ENCODE measurements around the gene TLE5. TPM values are rescaled to one million over a fixed set of nuclear protein-coding genes. Genes with fewer than 3 reads are reported as not detected.

Gene TLE5
- total and polyA plus RNA-seq, 10 of the 15 experiments (the other 5 are each of a cell fraction or from before 2014, with no cell fraction given) = 2.5 to 373 (median 154) TPM

- intact Hi-C loops (cut with micrococcal nuclease; ENCODE audit: unreplicated experiment) = no loop called here
- Histone ChIP-seq H4K20me1 (ENCODE audit: control insufficient read depth, insufficient read depth) (peaks cover 5% of the 10 kb centered on the region; the same call in 1 of the 2 replicates), H3K9ac (ENCODE audit: control insufficient read depth, insufficient read depth, low read length) (no peak overlapping the region), H3K4me2 (ENCODE audit: control insufficient read depth, insufficient read depth) (no peak overlapping the region), H3K36me3 (ENCODE audit: control insufficient read depth in 2 of 2, insufficient read depth in 2 of 2, low read length in 1 of 2) (peaks cover 3 to 5% of the 10 kb centered on the region in 2 experiments; a peak in 2 of 4 replicates), H2AFZ (ENCODE audit: control insufficient read depth, low read depth, low read length) (no peak overlapping the region), H3K27ac (ENCODE audit: control insufficient read depth, insufficient read depth) (no peak overlapping the region), H3K27me3 (replicated peaks in 1 of 2; ENCODE audit: control insufficient read depth in 2 of 2, insufficient read depth in 2 of 2, low read length in 1 of 2) (no peaks in the 10 kb centered on the region), H3K4me1 (ENCODE audit: control insufficient read depth, insufficient read depth, low read length) (peaks cover 33% of the 10 kb centered on the region), H3K79me2 (ENCODE audit: control insufficient read depth, insufficient read depth, low read length) (peaks cover 24% of the 10 kb centered on the region), H3K9me3 (replicated peaks; ENCODE audit: control insufficient read depth, insufficient read depth, low read length) (no peaks in the 10 kb centered on the region), H3K4me3 (no peak overlapping the region)
- ATAC-seq (no peak), FAIRE-seq (no peak), DNase-seq (ENCODE audit: low read depth, low spot score) (no peak)
- RAD21 ChIA-PET (ENCODE audit: unreplicated experiment) = no interaction called here
- 93% methylated on average over 7 of the region's 7 CpGs for whole genome bisulfite sequencing (ENCODE audit: insufficient coverage, insufficient replicate concordance, low lambda C conversion rate, missing lambda C conversion rate)
- SMC1A ChIA-PET (ENCODE audit: uncharacterized antibody, unreplicated experiment) = no interaction called here
- POLR2A ChIA-PET = interaction anchor here (0.6 to 1.7 kb wide), 2 partner anchors 87 to 127 kb away, joined by 3 to 4 read pairs; partner anchors contain the start of gene TLE6
- BruUV-seq (replicated peaks) = no TSS peak
- CTCF ChIA-PET = no interaction called here
- TF ChIP-seq CHD1 (IDR thresholded peaks at IDR 0.05; ENCODE audit: low read depth, low read length) (no peak), WRNIP1 (IDR thresholded peaks at IDR 0.05; ENCODE audit: borderline replicate concordance, low read depth, low read length) (no peak), RUNX3 (IDR thresholded peaks at IDR 0.05; ENCODE audit: low read length) (no peak), MTA2 (IDR thresholded peaks at IDR 0.05; ENCODE audit: low read depth) (no peak), NR2C2 (IDR thresholded peaks at IDR 0.05; ENCODE audit: borderline replicate concordance, control insufficient read depth, insufficient read length, low read depth) (no peak), NKRF (conservative IDR thresholded peaks at IDR 0.05) (no peak), ZNF274 (IDR thresholded peaks at IDR 0.05; ENCODE audit: insufficient read depth, insufficient read length) (no peak), KDM1A (IDR thresholded peaks at IDR 0.05; ENCODE audit: borderline replicate concordance) (no peak), BCL11A (IDR thresholded peaks at IDR 0.05; ENCODE audit: low read depth, low read length) (no peak), FOXK2 (IDR thresholded peaks at IDR 0.05) (no peak), BCL3 (IDR thresholded peaks at IDR 0.05; ENCODE audit: borderline replicate concordance, insufficient read depth, low read depth, low read length, poor library complexity, severe bottlenecking) (no peak), RELA (IDR thresholded peaks at IDR 0.05; ENCODE audit: borderline replicate concordance, partially characterized antibody) (no peak), HCFC1 (IDR thresholded peaks at IDR 0.05; ENCODE audit: low read length) (no peak), SMAD1 (IDR thresholded peaks at IDR 0.05; ENCODE audit: low read depth, partially characterized antibody) (no peak), GABPA (IDR thresholded peaks at IDR 0.05; ENCODE audit: low read depth) (no peak), SREBF1 (IDR thresholded peaks at IDR 0.05; ENCODE audit: low read length) (no peak)
- TF ChIP-seq, protein P1, sequence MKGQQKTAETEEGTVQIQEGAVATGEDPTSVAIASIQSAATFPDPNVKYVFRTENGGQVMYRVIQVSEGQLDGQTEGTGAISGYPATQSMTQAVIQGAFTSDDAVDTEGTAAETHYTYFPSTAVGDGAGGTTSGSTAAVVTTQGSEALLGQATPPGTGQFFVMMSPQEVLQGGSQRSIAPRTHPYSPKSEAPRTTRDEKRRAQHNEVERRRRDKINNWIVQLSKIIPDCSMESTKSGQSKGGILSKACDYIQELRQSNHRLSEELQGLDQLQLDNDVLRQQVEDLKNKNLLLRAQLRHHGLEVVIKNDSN (IDR thresholded peaks at IDR 0.05; ENCODE audit: borderline replicate concordance, extremely low read length, insufficient read depth, low read depth, low read length) = no peak
- TF ChIP-seq, protein P2, sequence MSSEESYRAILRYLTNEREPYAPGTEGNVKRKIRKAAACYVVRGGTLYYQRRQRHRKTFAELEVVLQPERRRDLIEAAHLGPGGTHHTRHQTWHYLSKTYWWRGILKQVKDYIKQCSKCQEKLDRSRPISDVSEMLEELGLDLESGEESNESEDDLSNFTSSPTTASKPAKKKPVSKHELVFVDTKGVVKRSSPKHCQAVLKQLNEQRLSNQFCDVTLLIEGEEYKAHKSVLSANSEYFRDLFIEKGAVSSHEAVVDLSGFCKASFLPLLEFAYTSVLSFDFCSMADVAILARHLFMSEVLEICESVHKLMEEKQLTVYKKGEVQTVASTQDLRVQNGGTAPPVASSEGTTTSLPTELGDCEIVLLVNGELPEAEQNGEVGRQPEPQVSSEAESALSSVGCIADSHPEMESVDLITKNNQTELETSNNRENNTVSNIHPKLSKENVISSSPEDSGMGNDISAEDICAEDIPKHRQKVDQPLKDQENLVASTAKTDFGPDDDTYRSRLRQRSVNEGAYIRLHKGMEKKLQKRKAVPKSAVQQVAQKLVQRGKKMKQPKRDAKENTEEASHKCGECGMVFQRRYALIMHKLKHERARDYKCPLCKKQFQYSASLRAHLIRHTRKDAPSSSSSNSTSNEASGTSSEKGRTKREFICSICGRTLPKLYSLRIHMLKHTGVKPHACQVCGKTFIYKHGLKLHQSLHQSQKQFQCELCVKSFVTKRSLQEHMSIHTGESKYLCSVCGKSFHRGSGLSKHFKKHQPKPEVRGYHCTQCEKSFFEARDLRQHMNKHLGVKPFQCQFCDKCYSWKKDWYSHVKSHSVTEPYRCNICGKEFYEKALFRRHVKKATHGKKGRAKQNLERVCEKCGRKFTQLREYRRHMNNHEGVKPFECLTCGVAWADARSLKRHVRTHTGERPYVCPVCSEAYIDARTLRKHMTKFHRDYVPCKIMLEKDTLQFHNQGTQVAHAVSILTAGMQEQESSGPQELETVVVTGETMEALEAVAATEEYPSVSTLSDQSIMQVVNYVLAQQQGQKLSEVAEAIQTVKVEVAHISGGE (CRISPR knock-in tag; IDR thresholded peaks at IDR 0.05) = no peak
- in situ Hi-C loops (cut with MboI) = no loop called here
Observed at GRCh38 chr19:3064011-3064330, 1.7 kb upstream of the TLE5 start.

All from GM12878 (cell line).